SHP77 treated with DMSO at 0.1 percent for 48 hours (cell line): ENCODE results near the gene OPRL1.
A peak's percentile ranks its signal among the peaks of the same experiment; 100 is the strongest.
"Not testable (repeated sequence)": the region's sequence is repeated elsewhere in the genome, so short reads cannot be mapped to it uniquely, and the experiment has no call there.

Experiments used
- DNase-seq: peaks from one replicate; lab custom pipeline; 2025; lab: John Stamatoyannopoulos, UW

The OPRL1 gene

GRCh38 chr20:64087226-64087825 is 7.4 kb downstream of the OPRL1 start:
- DNase-seq = not testable (repeated sequence)

- DNase-seq = not testable (repeated sequence)
These were observed 8.7 kb downstream of the OPRL1 start for GRCh38 chr20:64088586-64088985.

GRCh38 chr20:64090165-64090564 is 10.3 kb downstream of the OPRL1 start:
- DNase-seq = no peak

- no peak for DNase-seq
These were observed 11.5 kb downstream of the OPRL1 start for GRCh38 chr20:64091340-64091739.

GRCh38 chr20:64091770-64092169 is 11.9 kb downstream of the OPRL1 start:
- no peak for DNase-seq

- DNase-seq = no peak
These were observed 12.6 kb downstream of the OPRL1 start for GRCh38 chr20:64092258-64093012.

GRCh38 chr20:64093013-64093503 is 13.2 kb downstream of the OPRL1 start:
- DNase-seq = peak; percentile 42

GRCh38 chr20:64095455-64095854 is 15.6 kb downstream of the OPRL1 start:
- no peak for DNase-seq

GRCh38 chr20:64095927-64096326 is 16.0 kb downstream of the OPRL1 start:
- no peak for DNase-seq

- no peak for DNase-seq
These were observed 16.7 kb downstream of the OPRL1 start for GRCh38 chr20:64096535-64096934.

- DNase-seq = no peak
These were observed 18.7 kb downstream of the OPRL1 start for GRCh38 chr20:64098471-64099013.

GRCh38 chr20:64099086-64099786 is 19.4 kb downstream of the OPRL1 start:
- peak; percentile 98 for DNase-seq

- peak; percentile 68 for DNase-seq
These were observed 20.1 kb downstream of the OPRL1 start for GRCh38 chr20:64099880-64100565.

- no peak for DNase-seq
These were observed 20.6 kb downstream of the OPRL1 start for GRCh38 chr20:64100566-64100888.

- no peak for DNase-seq
These were observed 21.2 kb downstream of the OPRL1 start for GRCh38 chr20:64100946-64101688.

- DNase-seq = no peak
These were observed 22.1 kb downstream of the OPRL1 start for GRCh38 chr20:64101731-64102621.

GRCh38 chr20:64102647-64103354 is 22.9 kb downstream of the OPRL1 start:
- DNase-seq = no peak

- DNase-seq = no peak
These were observed 24.2 kb downstream of the OPRL1 start for GRCh38 chr20:64103871-64104666.
